ENCODE measurements around the gene MMD. TPM values are rescaled to one million over a fixed set of nuclear protein-coding genes. Genes with fewer than 3 reads are reported as not detected.
A peak's percentile ranks its signal among the peaks of the same experiment; 100 is the strongest.

The MMD gene
- polyA plus RNA-seq, 3 donors: 3.4 to 7.0 (median 4.6) TPM

- H3K4me2 ChIP-seq (replicated peaks; ENCODE audit: extremely low read depth, low read length, poor library complexity, severe bottlenecking): no peak overlapping the region
- peaks cover 8% of the 10 kb centered on the region for H3K4me1 Mint-ChIP-seq
- H3K36me3 Mint-ChIP-seq: no peaks in the 10 kb centered on the region
- peaks cover 0 to 2% (median 0%) of the 10 kb centered on the region in 7 donors for H3K9me3 Mint-ChIP-seq
- peak in 1 of 3 donors; percentile 11 for DNase-seq
- no peak overlapping the region for H3K4me3 ChIP-seq (replicated peaks in 1 of 3; ENCODE audit: low read depth in 2 of 3, low read length in 3 of 3)
- H3K36me3 ChIP-seq (replicated peaks in 1 of 2; ENCODE audit: control insufficient read depth in 1 of 2, insufficient read depth in 2 of 2, low read length in 2 of 2): no peaks in the 10 kb centered on the region
- H3K9ac ChIP-seq (ENCODE audit: insufficient read depth, low read length, poor library complexity, severe bottlenecking): no peak overlapping the region
- peak overlapping the region in 1 of 7 donors; percentile 50 for H3K27ac Mint-ChIP-seq
- H3K4me1 ChIP-seq (ENCODE audit: control insufficient read depth in 1 of 2, insufficient read depth in 2 of 2, low read length in 2 of 2): no peaks in the 10 kb centered on the region
- intact Hi-C loops (cut with micrococcal nuclease): no loop called here
- WGBS (ENCODE audit: insufficient coverage): 94% methylated on average over 4 of the region's 5 CpGs
- H3K27me3 Mint-ChIP-seq (ENCODE audit: low read depth in 3 of 3): peaks cover 1 to 7% (median 7%) of the 10 kb centered on the region in 3 donors
- H4K20me1 ChIP-seq (ENCODE audit: insufficient read depth, low read length): no peaks in the 10 kb centered on the region
- no peak overlapping the region for H3K27ac ChIP-seq (ENCODE audit: low read depth in 1 of 2, low read length in 2 of 2)
- H3K27me3 ChIP-seq (ENCODE audit: control insufficient read depth in 2 of 2, insufficient read depth in 2 of 2, low read length in 2 of 2): no peaks in the 10 kb centered on the region
- no peaks in the 10 kb centered on the region for H3K79me2 ChIP-seq (ENCODE audit: insufficient read depth, low read length)
- no peak overlapping the region for H3K4me3 Mint-ChIP-seq
- TF ChIP-seq, protein P1, sequence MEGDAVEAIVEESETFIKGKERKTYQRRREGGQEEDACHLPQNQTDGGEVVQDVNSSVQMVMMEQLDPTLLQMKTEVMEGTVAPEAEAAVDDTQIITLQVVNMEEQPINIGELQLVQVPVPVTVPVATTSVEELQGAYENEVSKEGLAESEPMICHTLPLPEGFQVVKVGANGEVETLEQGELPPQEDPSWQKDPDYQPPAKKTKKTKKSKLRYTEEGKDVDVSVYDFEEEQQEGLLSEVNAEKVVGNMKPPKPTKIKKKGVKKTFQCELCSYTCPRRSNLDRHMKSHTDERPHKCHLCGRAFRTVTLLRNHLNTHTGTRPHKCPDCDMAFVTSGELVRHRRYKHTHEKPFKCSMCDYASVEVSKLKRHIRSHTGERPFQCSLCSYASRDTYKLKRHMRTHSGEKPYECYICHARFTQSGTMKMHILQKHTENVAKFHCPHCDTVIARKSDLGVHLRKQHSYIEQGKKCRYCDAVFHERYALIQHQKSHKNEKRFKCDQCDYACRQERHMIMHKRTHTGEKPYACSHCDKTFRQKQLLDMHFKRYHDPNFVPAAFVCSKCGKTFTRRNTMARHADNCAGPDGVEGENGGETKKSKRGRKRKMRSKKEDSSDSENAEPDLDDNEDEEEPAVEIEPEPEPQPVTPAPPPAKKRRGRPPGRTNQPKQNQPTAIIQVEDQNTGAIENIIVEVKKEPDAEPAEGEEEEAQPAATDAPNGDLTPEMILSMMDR (IDR thresholded peaks at IDR 0.05): no peak
- no peaks in the 10 kb centered on the region for H3K9me3 ChIP-seq (replicated peaks in 1 of 2; ENCODE audit: control insufficient read depth in 1 of 2, insufficient read depth in 1 of 2, low read length in 2 of 2)
- H2AFZ ChIP-seq (ENCODE audit: insufficient read depth, low read depth, low read length, poor library complexity, severe bottlenecking): no peak overlapping the region
Measured at GRCh38 chr17:55452139-55452790, 30.6 kb upstream of the MMD start.

- TF ChIP-seq, protein P1 (IDR thresholded peaks at IDR 0.05): no peak
- 100% methylated on average over 2 of the region's 2 CpGs for WGBS (ENCODE audit: insufficient coverage)
- H3K27me3 Mint-ChIP-seq (ENCODE audit: low read depth in 3 of 3): peaks cover 1 to 7% (median 4%) of the 10 kb centered on the region in 3 donors
Measured at GRCh38 chr17:55451758-55452138, 30.1 kb upstream of the MMD start.

More at GRCh38 chr17:55451758-55452138, 30.1 kb upstream of the MMD start:
- Histone ChIP-seq H3K4me3 (replicated peaks in 1 of 3; ENCODE audit: low read depth in 2 of 3, low read length in 3 of 3) (no peak overlapping the region), H3K79me2 (ENCODE audit: insufficient read depth, low read length) (no peaks in the 10 kb centered on the region), H3K4me2 (replicated peaks; ENCODE audit: extremely low read depth, low read length, poor library complexity, severe bottlenecking) (no peak overlapping the region), H2AFZ (ENCODE audit: insufficient read depth, low read depth, low read length, poor library complexity, severe bottlenecking) (no peak overlapping the region), H3K27ac (ENCODE audit: low read depth in 1 of 2, low read length in 2 of 2) (no peak overlapping the region), H3K4me1 (ENCODE audit: control insufficient read depth in 1 of 2, insufficient read depth in 2 of 2, low read length in 2 of 2) (no peaks in the 10 kb centered on the region), H4K20me1 (ENCODE audit: insufficient read depth, low read length) (no peaks in the 10 kb centered on the region), H3K36me3 (replicated peaks in 1 of 2; ENCODE audit: control insufficient read depth in 1 of 2, insufficient read depth in 2 of 2, low read length in 2 of 2) (no peaks in the 10 kb centered on the region), H3K27me3 (ENCODE audit: control insufficient read depth in 2 of 2, insufficient read depth in 2 of 2, low read length in 2 of 2) (no peaks in the 10 kb centered on the region), H3K9me3 (replicated peaks in 1 of 2; ENCODE audit: control insufficient read depth in 1 of 2, insufficient read depth in 1 of 2, low read length in 2 of 2) (no peaks in the 10 kb centered on the region), H3K9ac (ENCODE audit: insufficient read depth, low read length, poor library complexity, severe bottlenecking) (no peak overlapping the region)
- Mint-ChIP-seq H3K27ac (no peak overlapping the region), H3K4me1 (peaks cover 8% of the 10 kb centered on the region), H3K36me3 (no peaks in the 10 kb centered on the region), H3K4me3 (no peak overlapping the region), H3K9me3 (peaks cover 0 to 2% (median 0%) of the 10 kb centered on the region in 7 donors)
- DNase-seq: no peak
- intact Hi-C loops (cut with micrococcal nuclease): no loop called here

Measured in CD14-positive monocyte (primary cell).